Limb (tissue), 2 donors: ENCODE data around the gene ADGRG4.

Experiments
- DNase-seq, 2 donors: peaks; one replicate each; pipeline ENCODE4 v3.0.0-alpha.2; 2016; ENCODE audit errors: extremely low spot score in 2 of 2

ADGRG4 gene

GRCh38 chrX:136456133-136456532, 155.4 kb downstream of the ADGRG4 start:
- DNase-seq, result no peak

- no peak for DNase-seq
Observed at GRCh38 chrX:136457303-136457917, 156.6 kb downstream of the ADGRG4 start.

GRCh38 chrX:136464589-136464988, 163.8 kb downstream of the ADGRG4 start:
- DNase-seq, result no peak
